Middle frontal gyrus (tissue), 1 donor: ENCODE data around the gene ASF1A.

Source experiments
- DNase-seq: peaks from one replicate; pipeline ENCODE4 v3.0.0-alpha.2; 2015; ENCODE audit warnings: low spot score; ENCODE audit errors: extremely low spot score

The ASF1A gene

GRCh38 chr6:118881440-118882313, 12.3 kb upstream of the ASF1A start:
- no peak for DNase-seq

- no peak for DNase-seq
Measured at GRCh38 chr6:118882314-118882905, 11.5 kb upstream of the ASF1A start.

GRCh38 chr6:118886641-118887040, 7.3 kb upstream of the ASF1A start:
- no peak for DNase-seq

GRCh38 chr6:118889163-118889562, 4.8 kb upstream of the ASF1A start:
- DNase-seq, result no peak

- no peak for DNase-seq
Measured at GRCh38 chr6:118890997-118891790, 2.8 kb upstream of the ASF1A start.

- no peak for DNase-seq
Measured at GRCh38 chr6:118892355-118892991, 1.5 kb upstream of the ASF1A start.

GRCh38 chr6:118893064-118893806, 717 bp upstream of the ASF1A start:
- DNase-seq, result no peak

GRCh38 chr6:118894425-118895260, 691 bp downstream of the ASF1A start:
- no peak for DNase-seq

- DNase-seq, result no peak
Measured at GRCh38 chr6:118895261-118895560, 1.3 kb downstream of the ASF1A start.

GRCh38 chr6:118895859-118896258, 1.9 kb downstream of the ASF1A start:
- DNase-seq, result no peak

GRCh38 chr6:118896339-118897136, 2.6 kb downstream of the ASF1A start:
- DNase-seq, result no peak

- DNase-seq, result no peak
Measured at GRCh38 chr6:118897386-118897785, 3.4 kb downstream of the ASF1A start.

GRCh38 chr6:118899948-118900347, 6.0 kb downstream of the ASF1A start:
- no peak for DNase-seq

GRCh38 chr6:118902726-118903125, 8.8 kb downstream of the ASF1A start:
- DNase-seq, result no peak

GRCh38 chr6:118903138-118903537, 9.2 kb downstream of the ASF1A start:
- no peak for DNase-seq

- DNase-seq, result no peak
Measured at GRCh38 chr6:118903691-118904090, 9.7 kb downstream of the ASF1A start.

GRCh38 chr6:118905084-118905483, 11.1 kb downstream of the ASF1A start:
- DNase-seq, result no peak

GRCh38 chr6:118905851-118906250, 11.9 kb downstream of the ASF1A start:
- DNase-seq, result no peak

GRCh38 chr6:118908441-118908840, 14.5 kb downstream of the ASF1A start:
- DNase-seq, result no peak
